H9 (cell line): Measurements from ENCODE around the gene TET3. TPM values are rescaled to one million over a fixed set of nuclear protein-coding genes. Genes with fewer than 3 reads are reported as not detected.

Experiments used
- DNase-seq: peaks from one replicate; pipeline ENCODE4 v3.0.0-alpha.2; 2017
- H2AFZ ChIP-seq: one replicate; pipeline ENCODE4 v1.6.1; 2013; ENCODE audit warnings: mild to moderate bottlenecking, low read length, control low read depth, moderate library complexity
- H2AK5ac ChIP-seq: 2 replicates; pipeline ENCODE4 v1.6.1; 2013; ENCODE audit warnings: low read length, control low read depth, mixed read lengths; ENCODE audit not compliant: insufficient read length
- H2BK120ac ChIP-seq: one replicate; pipeline ENCODE4 v1.6.1; 2013; ENCODE audit warnings: low read depth, mild to moderate bottlenecking, low read length, control low read depth, inconsistent platforms; ENCODE audit not compliant: poor library complexity, severe bottlenecking
- H2BK12ac ChIP-seq: 2 replicates; pipeline ENCODE4 v1.6.1; 2013; ENCODE audit warnings: low read length, control low read depth, mixed read lengths, low read depth; ENCODE audit not compliant: insufficient read length
- H2BK15ac ChIP-seq: 2 replicates; pipeline ENCODE4 v1.6.1; 2013; ENCODE audit warnings: low read depth, low read length, control low read depth
- H2BK20ac ChIP-seq: one replicate; pipeline ENCODE4 v1.6.1; 2013; ENCODE audit warnings: low read depth, mild to moderate bottlenecking, low read length, control low read depth, inconsistent platforms; ENCODE audit not compliant: poor library complexity, severe bottlenecking
- H2BK5ac ChIP-seq: 2 replicates; pipeline ENCODE4 v1.6.1; 2013; ENCODE audit warnings: low read length, control low read depth, mixed read lengths; ENCODE audit not compliant: insufficient read length
- H3K14ac ChIP-seq: 2 replicates; pipeline ENCODE4 v1.6.1; 2013; ENCODE audit warnings: low read length, control low read depth; ENCODE audit not compliant: insufficient read depth
- H3K18ac ChIP-seq: 2 replicates; pipeline ENCODE4 v1.6.1; 2013; ENCODE audit warnings: low read depth, mild to moderate bottlenecking, mixed read lengths, low read length, control low read depth; ENCODE audit not compliant: insufficient read length
- H3K23ac ChIP-seq: 2 replicates; pipeline ENCODE4 v1.6.1; 2013; ENCODE audit warnings: low read length, control low read depth, mixed read lengths, low read depth; ENCODE audit not compliant: insufficient read length
- H3K23me2 ChIP-seq: 2 replicates; pipeline ENCODE4 v1.6.1; 2013; ENCODE audit warnings: low read depth, mild to moderate bottlenecking, mixed read lengths, low read length, control low read depth; ENCODE audit not compliant: insufficient read length, poor library complexity, severe bottlenecking
- H3K27ac ChIP-seq: 2 replicates; pipeline ENCODE4 v1.5.1; 2013; ENCODE audit warnings: low read length, control low read depth, mixed read lengths, low read depth; ENCODE audit not compliant: insufficient read length
- H3K27me3 ChIP-seq: 2 replicates; pipeline ENCODE4 v1.6.1; 2013; ENCODE audit warnings: low read length, control low read depth, inconsistent platforms; ENCODE audit not compliant: insufficient read depth
- H3K4ac ChIP-seq: 2 replicates; pipeline ENCODE4 v1.6.1; 2013; ENCODE audit warnings: low read depth, mild to moderate bottlenecking, control low read depth, inconsistent platforms, low read length, moderate library complexity
- H3K4me1 ChIP-seq: 2 replicates; pipeline ENCODE4 v1.6.1; 2013; ENCODE audit warnings: low read length, control low read depth, inconsistent platforms; ENCODE audit not compliant: insufficient read depth
- H3K4me2 ChIP-seq: 2 replicates; pipeline ENCODE4 v1.6.1; 2013; ENCODE audit warnings: low read length, control low read depth, mixed read lengths; ENCODE audit not compliant: insufficient read length, insufficient read depth
- H3K56ac ChIP-seq: 2 replicates; pipeline ENCODE4 v1.6.1; 2013; ENCODE audit warnings: low read depth, mild to moderate bottlenecking, mixed read lengths, low read length, control low read depth; ENCODE audit not compliant: insufficient read length
- H3K79me1 ChIP-seq: 2 replicates; pipeline ENCODE4 v1.6.1; 2013; ENCODE audit warnings: low read depth, mild to moderate bottlenecking, moderate library complexity, low read length, control low read depth, inconsistent platforms; ENCODE audit not compliant: insufficient read depth, poor library complexity, severe bottlenecking
- H3K79me2 ChIP-seq: 2 replicates; pipeline ENCODE4 v1.6.1; 2013; ENCODE audit warnings: low read length, control low read depth, inconsistent platforms; ENCODE audit not compliant: insufficient read depth
- H3K9ac ChIP-seq: 2 replicates; pipeline ENCODE4 v1.6.1; 2013; ENCODE audit warnings: low read length, control low read depth, mixed read lengths; ENCODE audit not compliant: insufficient read length; ENCODE audit errors: extremely low read depth
- H3K9me3 ChIP-seq: one replicate; pipeline ENCODE4 v1.6.1; 2013; ENCODE audit warnings: low read depth, low read length, inconsistent platforms; ENCODE audit not compliant: control insufficient read depth
- H3T11ph ChIP-seq: one replicate; pipeline ENCODE4 v1.6.1; 2013; ENCODE audit warnings: mild to moderate bottlenecking, low read length, control low read depth, inconsistent platforms
- H4K20me1 ChIP-seq: one replicate; pipeline ENCODE4 v1.6.1; 2013; ENCODE audit not compliant: control insufficient read depth, insufficient read length, insufficient read depth
- H4K5ac ChIP-seq: 2 replicates; pipeline ENCODE4 v1.6.1; 2013; ENCODE audit warnings: low read depth, mild to moderate bottlenecking, mixed read lengths, low read length, control low read depth; ENCODE audit not compliant: insufficient read length
- H4K8ac ChIP-seq: replicated peaks from 2 replicates; pipeline ENCODE4 v1.6.1; 2013; ENCODE audit warnings: low read length, control low read depth, mixed read lengths, low read depth; ENCODE audit not compliant: insufficient read length
- H4K91ac ChIP-seq: 2 replicates; pipeline ENCODE4 v1.6.1; 2013; ENCODE audit warnings: low read depth, mild to moderate bottlenecking, moderate library complexity, mixed read lengths, low read length, control low read depth; ENCODE audit not compliant: insufficient read length
- H3K27ac Mint-ChIP-seq, 3 experiments: 2 replicates in 2 of 3; 3 replicates in 1 of 3; pipeline ENCODE4 v1.8.0; 2020 to 2021; ENCODE audit warnings: mixed read lengths in 3 of 3, mild to moderate bottlenecking in 1 of 3, moderate library complexity in 1 of 3
- H3K27me3 Mint-ChIP-seq: 2 replicates; pipeline ENCODE4 v1.8.0; 2021; ENCODE audit warnings: low read depth, mild to moderate bottlenecking, moderate library complexity, mixed read lengths
- H3K36me3 Mint-ChIP-seq, 3 experiments: 2 replicates in 2 of 3; 3 replicates in 1 of 3; pipeline ENCODE4 v1.8.0; 2020 to 2021; ENCODE audit warnings: low read depth in 3 of 3, mixed read lengths in 3 of 3; ENCODE audit not compliant: insufficient read depth in 1 of 3
- H3K4me1 Mint-ChIP-seq, 2 experiments: 2 replicates each; pipeline ENCODE4 v1.8.0; 2020; ENCODE audit warnings: mixed read lengths in 2 of 2
- H3K4me3 Mint-ChIP-seq, 2 experiments: 2 replicates in 1 of 2; 3 replicates in 1 of 2; pipeline ENCODE4 v1.8.0; 2020 to 2021; ENCODE audit warnings: mild to moderate bottlenecking in 2 of 2, mixed read lengths in 2 of 2, moderate library complexity in 1 of 2
- H3K9me3 Mint-ChIP-seq, 2 experiments: 2 replicates in 1 of 2; 3 replicates in 1 of 2; pipeline ENCODE4 v1.8.0; 2020; ENCODE audit warnings: mild to moderate bottlenecking in 2 of 2, mixed read lengths in 2 of 2, moderate library complexity in 1 of 2
- WGBS: extraction: QIAGEN DNeasy Blood & Tissue Kit; methylation state at CpG from one replicate; pipeline ENCODE4 v1.1.7; 2013; ENCODE audit warnings: missing lambda C conversion rate, low lambda C conversion rate, mixed read lengths; ENCODE audit not compliant: insufficient read length; ENCODE audit errors: extremely low coverage; 5-methylcytosine and 5-hydroxymethylcytosine counted together
- total RNA-seq: library from RNA; stranded (reverse); gene quantifications from 2 replicates; pipeline ENCODE4 v1.2.1, GENCODE V29; 2021
- TF ChIP-seq, protein P1 (sequence below): fragments of 200-600 bp; sonication (generic); conservative IDR thresholded peaks from 3 replicates; pipeline ENCODE4 v1.8.0; 2021; ENCODE audit warnings: antibody characterized with exemption, mild to moderate bottlenecking

TET3 gene
- total RNA-seq, 1 experiment from 2014 or later = 24.7 TPM

DNA sequence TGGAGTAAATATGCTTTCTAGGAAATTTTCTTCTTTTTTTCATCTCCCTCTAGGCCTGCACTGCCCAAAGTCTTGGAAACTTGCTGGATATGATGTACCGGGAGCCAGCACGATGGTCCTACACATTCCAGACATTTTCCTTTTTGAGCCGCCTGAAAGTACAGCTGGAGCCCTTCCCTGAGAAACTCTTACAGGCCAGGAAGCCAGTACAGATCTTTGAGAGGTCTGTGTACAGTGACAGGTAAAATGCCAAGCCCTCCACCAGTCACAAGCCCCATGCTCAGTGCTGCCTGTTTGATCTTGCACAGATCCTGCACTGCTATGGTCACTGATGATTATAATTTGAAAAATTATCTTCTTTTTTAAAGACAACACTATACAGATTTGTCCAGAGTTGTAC is 38.0 kb upstream of the TET3 start:
- Mint-ChIP-seq H3K9me3 (no peaks in the 10 kb centered on the region), H3K4me1 (no peaks in the 10 kb centered on the region), H3K4me3 (no peak overlapping the region), H3K36me3 (peaks cover 26 to 63% (median 52%) of the 10 kb centered on the region in 3 experiments; a peak in 6 of 7 replicates), H3K27ac (no peak overlapping the region), H3K27me3 (no peaks in the 10 kb centered on the region)
- Histone ChIP-seq H2BK20ac (no peak overlapping the region), H3K9me3 (no peaks in the 10 kb centered on the region), H4K91ac (no peak overlapping the region), H3K27ac (no peak overlapping the region), H3K23me2 (no peaks in the 10 kb centered on the region), H3K14ac (no peak overlapping the region), H3T11ph (no peak overlapping the region), H3K18ac (no peak overlapping the region), H3K4me1 (no peaks in the 10 kb centered on the region), H3K56ac (no peak overlapping the region), H2BK12ac (no peak overlapping the region), H4K20me1 (no peaks in the 10 kb centered on the region), H4K8ac (no peak overlapping the region), H2BK15ac (no peak overlapping the region), H3K27me3 (no peaks in the 10 kb centered on the region), H2AK5ac (no peak overlapping the region), H3K4ac (no peak overlapping the region), H3K4me2 (no peak overlapping the region), H2BK5ac (no peak overlapping the region), H2AFZ (no peak overlapping the region), H4K5ac (no peak overlapping the region), H3K79me1 (peaks cover 9% of the 10 kb centered on the region), H3K79me2 (0 out of 2 replicates have a peak, but pooled peaks cover 2% of the 10 kb centered on the region), H3K9ac (no peak overlapping the region), H3K23ac (no peak overlapping the region), H2BK120ac (no peak overlapping the region)
- WGBS = no CpG with 5 or more reads among the region's 3 CpGs
- TF ChIP-seq, protein P1, sequence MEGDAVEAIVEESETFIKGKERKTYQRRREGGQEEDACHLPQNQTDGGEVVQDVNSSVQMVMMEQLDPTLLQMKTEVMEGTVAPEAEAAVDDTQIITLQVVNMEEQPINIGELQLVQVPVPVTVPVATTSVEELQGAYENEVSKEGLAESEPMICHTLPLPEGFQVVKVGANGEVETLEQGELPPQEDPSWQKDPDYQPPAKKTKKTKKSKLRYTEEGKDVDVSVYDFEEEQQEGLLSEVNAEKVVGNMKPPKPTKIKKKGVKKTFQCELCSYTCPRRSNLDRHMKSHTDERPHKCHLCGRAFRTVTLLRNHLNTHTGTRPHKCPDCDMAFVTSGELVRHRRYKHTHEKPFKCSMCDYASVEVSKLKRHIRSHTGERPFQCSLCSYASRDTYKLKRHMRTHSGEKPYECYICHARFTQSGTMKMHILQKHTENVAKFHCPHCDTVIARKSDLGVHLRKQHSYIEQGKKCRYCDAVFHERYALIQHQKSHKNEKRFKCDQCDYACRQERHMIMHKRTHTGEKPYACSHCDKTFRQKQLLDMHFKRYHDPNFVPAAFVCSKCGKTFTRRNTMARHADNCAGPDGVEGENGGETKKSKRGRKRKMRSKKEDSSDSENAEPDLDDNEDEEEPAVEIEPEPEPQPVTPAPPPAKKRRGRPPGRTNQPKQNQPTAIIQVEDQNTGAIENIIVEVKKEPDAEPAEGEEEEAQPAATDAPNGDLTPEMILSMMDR = no peak
- no peak for DNase-seq
